Measurements from ENCODE around the gene OSBPL2. TPM values are rescaled to one million over a fixed set of nuclear protein-coding genes. Genes with fewer than 3 reads are reported as not detected.

OSBPL2 gene
- total and polyA plus RNA-seq, 5 donors: 20.0 to 61.6 (median 44.4) TPM

GRCh38 chr20:62323980-62324906, 85.9 kb downstream of the OSBPL2 start:
- H3K4me1 ChIP-seq (ENCODE audit: control insufficient read depth, insufficient read depth, low read length): no peaks in the 10 kb centered on the region
- DNase-seq (peak in 1 of 3 donors; percentile 42), ATAC-seq (no peak)
- intact Hi-C loops (cut with DNase I): no loop called here
- no peaks in the 10 kb centered on the region for H3K27me3 ChIP-seq (ENCODE audit: control insufficient read depth, insufficient read depth)
- 84% methylated on average over 25 of the region's 25 CpGs for WGBS
- no peak overlapping the region for H3K27ac ChIP-seq (ENCODE audit: low read length)
- no peaks in the 10 kb centered on the region for H3K9me3 ChIP-seq (ENCODE audit: control insufficient read depth, low read length)
- no peak overlapping the region for H3K4me3 ChIP-seq (ENCODE audit: low read length)

- Histone ChIP-seq H3K27me3 (ENCODE audit: control insufficient read depth, insufficient read depth) (no peaks in the 10 kb centered on the region), H3K27ac (ENCODE audit: low read length) (no peak overlapping the region), H3K4me3 (ENCODE audit: low read length) (no peak overlapping the region), H3K4me1 (ENCODE audit: control insufficient read depth, insufficient read depth, low read length) (no peaks in the 10 kb centered on the region), H3K9me3 (ENCODE audit: control insufficient read depth, low read length) (no peaks in the 10 kb centered on the region)
- intact Hi-C loops (cut with DNase I): no loop called here
- ATAC-seq: no peak
- DNase-seq: peak in 1 of 3 donors; percentile 35
- 87% methylated on average over 14 of the region's 14 CpGs for WGBS
Measured at GRCh38 chr20:62325172-62325905, 87.0 kb downstream of the OSBPL2 start.

GRCh38 chr20:62326559-62326958, 88.2 kb downstream of the OSBPL2 start:
- Histone ChIP-seq H3K27ac (ENCODE audit: low read length) (no peak overlapping the region), H3K9me3 (ENCODE audit: control insufficient read depth, low read length) (no peaks in the 10 kb centered on the region), H3K27me3 (ENCODE audit: control insufficient read depth, insufficient read depth) (no peaks in the 10 kb centered on the region), H3K4me3 (ENCODE audit: low read length) (no peak overlapping the region), H3K4me1 (ENCODE audit: control insufficient read depth, insufficient read depth, low read length) (no peaks in the 10 kb centered on the region)
- WGBS: 92% methylated on average over 14 of the region's 14 CpGs
- peak in 1 of 3 donors; percentile 24 for DNase-seq
- intact Hi-C loops (cut with DNase I): no loop called here
- ATAC-seq: no peak

GRCh38 chr20:62326959-62327725, 88.8 kb downstream of the OSBPL2 start:
- WGBS: 87% methylated on average over 30 of the region's 30 CpGs

GRCh38 chr20:62327726-62328495, 89.6 kb downstream of the OSBPL2 start:
- no peak overlapping the region for H3K4me3 ChIP-seq (ENCODE audit: low read length)
- ATAC-seq (no peak), DNase-seq (peak in 2 of 3 donors; percentile 11 to 39)
- 90% methylated on average over 33 of the region's 33 CpGs for WGBS
- no peak overlapping the region for H3K27ac ChIP-seq (ENCODE audit: low read length)
- H3K27me3 ChIP-seq (ENCODE audit: control insufficient read depth, insufficient read depth): no peaks in the 10 kb centered on the region
- intact Hi-C loops (cut with DNase I): no loop called here
- no peaks in the 10 kb centered on the region for H3K4me1 ChIP-seq (ENCODE audit: control insufficient read depth, insufficient read depth, low read length)
- H3K9me3 ChIP-seq (ENCODE audit: control insufficient read depth, low read length): no peaks in the 10 kb centered on the region

More at GRCh38 chr20:62326959-62327725, 88.8 kb downstream of the OSBPL2 start:
- Histone ChIP-seq H3K27ac (ENCODE audit: low read length) (no peak overlapping the region), H3K4me1 (ENCODE audit: control insufficient read depth, insufficient read depth, low read length) (no peaks in the 10 kb centered on the region), H3K9me3 (ENCODE audit: control insufficient read depth, low read length) (no peaks in the 10 kb centered on the region), H3K27me3 (ENCODE audit: control insufficient read depth, insufficient read depth) (no peaks in the 10 kb centered on the region), H3K4me3 (ENCODE audit: low read length) (no peak overlapping the region)
- ATAC-seq: no peak
- intact Hi-C loops (cut with DNase I): no loop called here
- peak in 1 of 3 donors; percentile 39 for DNase-seq

GRCh38 chr20:62328684-62329388, 90.5 kb downstream of the OSBPL2 start:
- H3K4me3 ChIP-seq (ENCODE audit: low read length): no peak overlapping the region
- H3K9me3 ChIP-seq (ENCODE audit: control insufficient read depth, low read length): no peaks in the 10 kb centered on the region
- intact Hi-C loops (cut with DNase I): no loop called here
- no peak overlapping the region for H3K27ac ChIP-seq (ENCODE audit: low read length)
- ATAC-seq (no peak), DNase-seq (peak in 1 of 3 donors; percentile 47)
- no peaks in the 10 kb centered on the region for H3K4me1 ChIP-seq (ENCODE audit: control insufficient read depth, insufficient read depth, low read length)
- H3K27me3 ChIP-seq (ENCODE audit: control insufficient read depth, insufficient read depth): no peaks in the 10 kb centered on the region
- WGBS: 93% methylated on average over 26 of the region's 26 CpGs

- ATAC-seq (no peak), DNase-seq (peak in 1 of 3 donors; percentile 46)
- intact Hi-C loops (cut with DNase I): no loop called here
- WGBS: 95% methylated on average over 37 of the region's 37 CpGs
- Histone ChIP-seq H3K4me1 (ENCODE audit: control insufficient read depth, insufficient read depth, low read length) (no peaks in the 10 kb centered on the region), H3K27ac (ENCODE audit: low read length) (no peak overlapping the region), H3K4me3 (ENCODE audit: low read length) (no peak overlapping the region), H3K9me3 (ENCODE audit: control insufficient read depth, low read length) (no peaks in the 10 kb centered on the region), H3K27me3 (ENCODE audit: control insufficient read depth, insufficient read depth) (no peaks in the 10 kb centered on the region)
Measured at GRCh38 chr20:62329389-62330377, 91.4 kb downstream of the OSBPL2 start.

- 89% methylated on average over 46 of the region's 46 CpGs for WGBS
Measured at GRCh38 chr20:62330576-62331317, 92.4 kb downstream of the OSBPL2 start.

More at GRCh38 chr20:62330576-62331317, 92.4 kb downstream of the OSBPL2 start:
- intact Hi-C loops (cut with DNase I): no loop called here
- Histone ChIP-seq H3K4me1 (ENCODE audit: control insufficient read depth, insufficient read depth, low read length) (no peaks in the 10 kb centered on the region), H3K27ac (ENCODE audit: low read length) (no peak overlapping the region), H3K27me3 (ENCODE audit: control insufficient read depth, insufficient read depth) (no peaks in the 10 kb centered on the region), H3K4me3 (ENCODE audit: low read length) (no peak overlapping the region), H3K9me3 (ENCODE audit: control insufficient read depth, low read length) (no peaks in the 10 kb centered on the region)
- no peak for ATAC-seq
- peak in 2 of 3 donors; percentile 16 to 39 for DNase-seq

Data from right cardiac atrium (tissue), 5 donors.